ENCODE measurements around the gene MMP10.

Gene MMP10

DNA sequence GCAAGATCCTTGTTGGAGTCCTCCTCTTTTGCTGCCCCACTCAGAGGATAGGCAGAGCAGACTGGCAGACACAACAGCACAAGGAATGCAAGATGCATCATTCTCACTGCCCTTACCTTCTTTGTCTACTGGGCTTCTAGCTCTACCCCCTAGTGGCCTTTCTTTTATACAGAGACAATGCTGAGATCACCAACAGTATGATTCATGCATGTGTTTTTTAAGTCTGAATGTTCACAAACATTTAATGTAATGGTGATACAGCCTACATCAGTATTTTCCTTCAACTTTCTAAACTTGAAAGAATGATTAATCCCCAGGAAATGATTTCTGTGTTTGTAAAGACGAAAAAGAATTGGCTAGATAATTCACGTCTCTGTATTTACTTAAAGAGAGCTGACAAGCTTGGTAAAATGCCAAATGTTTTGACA is at the start of gene MMP10:
TSS of gene MMP10 (minus strand) at position 138 of the 428 bp plus-strand sequence. CDS start at position 101, 37 bp downstream.
- peak; percentile 61 for DNase-seq (ENCODE audit: low read depth, low spot score)

DNA sequence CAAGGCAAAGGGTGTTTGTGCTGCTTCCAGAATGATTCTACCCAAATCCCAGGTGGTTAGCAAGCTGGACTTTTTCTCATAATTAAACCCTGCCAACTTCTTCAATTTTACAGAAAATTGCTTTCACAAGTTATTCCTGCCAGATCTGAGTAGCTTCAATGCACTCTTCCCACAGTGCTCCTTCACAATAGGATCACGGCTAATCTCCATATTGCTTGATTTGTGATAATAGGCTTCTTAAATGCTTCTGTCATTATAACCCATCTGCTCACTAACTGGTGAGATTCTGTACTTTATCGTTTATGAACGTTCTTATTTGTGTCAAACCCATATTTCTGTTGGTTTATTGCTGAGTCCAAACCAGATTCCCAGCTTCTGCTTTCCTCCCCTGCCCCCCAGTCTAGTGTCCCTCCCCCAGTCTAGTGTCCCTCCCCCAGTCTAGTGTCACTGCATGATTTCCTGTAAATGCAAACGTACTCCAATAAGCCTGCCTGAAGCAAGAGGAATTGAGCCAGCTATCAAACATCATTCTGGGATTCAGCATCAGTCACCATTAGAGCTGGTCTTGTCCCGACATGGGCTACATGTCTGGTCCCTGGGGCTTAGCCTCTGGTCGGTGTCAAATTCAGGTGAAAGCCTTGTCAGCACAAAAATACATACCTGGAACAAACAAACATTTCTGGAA is 49.0 kb upstream of the MMP10 start:
- no peak for DNase-seq (ENCODE audit: low read depth, low spot score)

DNA sequence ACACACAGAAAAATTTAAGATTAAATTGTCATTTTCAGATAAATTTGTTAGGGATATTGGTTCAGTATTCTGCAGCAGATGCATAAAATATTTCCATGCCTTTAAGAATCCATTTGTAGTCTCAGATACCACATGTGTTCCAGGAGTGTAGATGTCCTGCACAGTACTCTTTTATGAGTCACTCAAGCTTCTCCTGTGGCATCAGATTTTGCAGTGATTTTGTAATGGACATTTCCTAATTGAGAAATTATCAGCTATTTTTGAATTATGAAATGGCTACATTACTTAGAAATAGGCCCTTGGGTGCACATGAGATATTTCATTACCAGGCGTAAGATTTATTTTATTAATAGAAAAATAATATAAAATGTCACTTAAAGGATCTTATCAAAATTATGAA is 44.1 kb upstream of the MMP10 start:
- DNase-seq (ENCODE audit: low read depth, low spot score): no peak

DNA sequence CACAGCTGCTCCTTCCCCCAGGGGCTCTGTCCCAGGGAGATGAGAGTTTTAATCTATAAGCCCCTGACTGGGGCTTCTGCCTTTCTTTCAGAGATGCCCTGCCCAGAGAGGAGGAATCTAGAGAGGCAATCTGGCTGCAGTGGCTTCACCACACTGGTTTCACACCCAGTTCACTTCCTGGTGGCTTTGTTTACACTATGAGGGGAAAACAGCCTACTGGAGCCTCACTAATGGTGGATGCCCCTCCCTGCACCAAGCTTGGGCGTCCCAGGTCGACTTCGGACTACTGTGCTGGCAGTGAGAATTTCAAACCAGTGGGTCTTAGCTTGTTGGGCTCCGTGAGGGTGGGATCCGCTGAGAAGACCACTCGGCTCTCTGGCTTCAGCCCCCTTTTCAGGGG is 39.1 kb upstream of the MMP10 start:
- DNase-seq (ENCODE audit: low read depth, low spot score): no peak

DNA sequence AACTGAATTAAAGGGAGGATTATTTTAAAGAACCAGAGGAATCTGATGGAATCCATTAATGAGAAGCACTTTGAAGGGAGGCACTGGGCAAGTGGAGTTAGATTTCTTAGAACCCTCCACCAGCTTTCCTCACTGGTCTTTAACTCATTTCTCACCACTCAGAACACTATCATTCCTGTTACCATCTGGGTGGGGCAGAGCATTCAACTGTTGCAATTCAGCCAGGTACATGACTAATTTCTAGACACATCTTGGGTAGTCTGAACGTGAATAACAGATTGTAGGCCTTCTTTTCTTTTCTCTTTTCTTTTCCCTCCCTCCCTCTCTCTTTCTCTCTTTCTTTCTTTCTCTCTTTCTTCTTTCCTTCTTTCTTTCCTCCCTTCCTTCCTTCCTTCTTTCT is 33.1 kb upstream of the MMP10 start:
- DNase-seq (ENCODE audit: low read depth, low spot score): no peak

DNA sequence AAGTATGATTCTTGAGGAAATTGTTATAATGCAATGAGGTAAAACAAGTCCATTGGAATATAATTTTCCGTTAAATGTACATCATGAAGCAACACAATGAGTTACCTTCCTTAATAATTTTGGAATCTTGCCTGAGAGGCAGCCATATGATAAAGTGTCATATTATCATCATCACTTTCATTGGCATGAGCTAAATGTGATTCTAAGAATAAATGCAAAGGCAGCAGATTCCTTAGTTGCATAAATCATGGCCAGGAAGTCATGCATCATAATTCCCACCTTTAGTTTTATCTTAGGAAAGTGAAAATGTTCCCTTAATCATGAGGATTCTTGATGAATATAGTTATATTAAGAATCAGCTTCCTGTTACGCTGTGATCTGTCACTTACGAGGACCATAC is 31.8 kb upstream of the MMP10 start:
- DNase-seq (ENCODE audit: low read depth, low spot score): no peak

DNA sequence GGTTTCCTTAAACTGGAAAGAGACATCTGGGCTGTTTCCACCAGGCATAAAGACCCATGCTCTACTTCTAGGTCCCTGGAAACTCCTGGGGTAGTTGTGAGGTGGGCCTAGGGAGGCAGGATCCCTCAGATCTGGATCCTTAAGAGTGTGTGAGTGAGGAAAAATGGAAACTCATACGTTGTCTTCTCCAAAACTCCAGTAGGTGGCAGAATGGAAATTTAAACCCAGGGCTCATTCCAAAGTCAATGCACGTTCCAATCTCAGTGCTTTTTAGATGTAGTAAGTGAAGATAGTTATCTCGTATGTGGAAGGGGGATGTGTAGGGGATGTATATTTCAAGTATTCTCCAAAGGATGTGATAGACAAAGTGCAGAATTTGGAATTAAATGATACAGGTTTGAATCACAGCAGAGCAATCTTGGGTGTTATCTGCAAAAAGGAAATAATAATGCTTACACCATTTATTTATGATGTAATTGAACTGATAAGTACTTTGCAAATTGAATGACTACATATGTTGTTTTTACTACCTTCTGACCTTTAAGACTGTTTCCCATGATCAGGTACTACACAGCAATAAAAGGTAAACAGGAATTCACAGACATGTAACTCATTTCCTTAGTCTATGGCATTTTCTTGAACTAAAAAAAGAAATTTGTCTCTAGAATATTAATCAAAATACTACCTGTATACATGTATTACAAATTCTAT is 30.7 kb upstream of the MMP10 start:
- no peak for DNase-seq (ENCODE audit: low read depth, low spot score)

DNA sequence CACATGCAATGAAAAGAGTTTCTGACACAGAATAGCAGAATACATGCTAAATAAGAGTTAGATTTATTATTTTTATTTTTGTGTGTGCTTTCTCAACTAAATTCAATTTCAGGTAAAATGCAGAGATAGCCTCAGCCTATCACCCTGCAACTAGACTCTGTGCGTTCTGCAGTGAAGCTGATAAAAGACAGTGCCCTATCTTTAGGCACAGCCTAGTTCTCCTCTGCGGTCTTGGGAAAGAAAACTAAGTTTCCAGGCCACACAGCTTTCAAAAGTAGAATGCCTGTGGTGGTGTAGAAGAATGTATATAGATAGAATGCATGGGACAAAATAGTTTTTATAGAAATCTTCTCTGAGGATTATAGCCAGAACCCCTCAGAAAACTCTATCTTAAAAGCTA is 29.5 kb upstream of the MMP10 start:
- no peak for DNase-seq (ENCODE audit: low read depth, low spot score)

DNA sequence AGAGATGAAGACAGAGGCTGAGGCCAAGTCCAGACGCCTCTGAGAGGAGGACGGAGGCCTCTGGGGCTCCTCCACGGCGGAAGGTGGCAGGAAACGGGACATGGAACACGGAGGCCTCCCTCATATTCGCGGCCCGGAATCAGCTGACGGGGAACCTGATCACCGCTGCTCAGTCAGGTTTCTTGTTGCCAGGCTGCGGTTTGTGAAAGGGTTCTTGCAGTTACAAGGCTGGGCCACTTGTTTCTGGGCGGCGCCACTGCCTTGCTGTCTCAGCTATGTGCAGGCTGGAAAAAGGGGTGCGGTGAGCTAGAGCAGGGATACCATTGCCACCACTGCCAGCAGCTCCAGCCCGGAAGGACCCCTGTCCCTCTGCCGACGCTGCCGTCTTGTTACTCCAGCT is 27.5 kb upstream of the MMP10 start:
- DNase-seq (ENCODE audit: low read depth, low spot score): peak; percentile 81

DNA sequence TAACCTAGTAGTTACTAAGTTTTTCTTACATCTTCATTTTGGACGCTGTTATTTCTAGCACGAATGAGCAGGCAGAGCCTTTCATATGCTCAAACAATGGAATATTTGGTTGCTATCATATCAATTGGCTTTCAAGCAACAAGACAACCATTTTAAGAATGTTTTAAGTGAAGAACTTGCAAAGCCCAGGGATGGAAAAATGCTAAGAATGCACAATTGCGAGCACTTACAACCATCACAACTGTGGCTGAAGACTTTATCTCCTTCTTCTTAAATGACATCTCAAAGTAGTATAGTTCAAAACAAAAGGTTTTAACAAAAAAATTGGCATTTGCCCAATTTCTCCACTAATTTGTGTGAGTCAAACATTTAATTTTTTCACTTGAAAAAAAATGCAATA is 25.9 kb upstream of the MMP10 start:
- no peak for DNase-seq (ENCODE audit: low read depth, low spot score)

DNA sequence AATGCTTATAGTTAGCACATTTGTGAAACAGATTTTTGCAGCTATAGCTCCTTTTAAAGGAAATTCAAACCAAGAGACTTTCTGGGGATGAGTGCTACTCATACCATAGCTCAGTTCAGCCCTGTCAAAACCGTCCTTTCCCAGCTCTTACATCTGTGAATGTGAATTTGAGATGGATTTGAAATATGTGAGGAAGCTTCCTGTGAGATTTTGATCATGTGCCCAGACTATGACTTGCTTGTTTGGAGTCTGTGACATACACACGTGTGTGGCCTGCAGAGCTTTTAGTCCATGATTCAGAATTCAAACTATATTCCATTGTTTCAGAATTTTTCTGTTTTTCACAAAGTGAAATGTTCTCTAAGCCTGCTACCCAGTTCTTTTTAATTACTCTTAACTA is 21.9 kb upstream of the MMP10 start:
- DNase-seq (ENCODE audit: low read depth, low spot score): no peak

DNA sequence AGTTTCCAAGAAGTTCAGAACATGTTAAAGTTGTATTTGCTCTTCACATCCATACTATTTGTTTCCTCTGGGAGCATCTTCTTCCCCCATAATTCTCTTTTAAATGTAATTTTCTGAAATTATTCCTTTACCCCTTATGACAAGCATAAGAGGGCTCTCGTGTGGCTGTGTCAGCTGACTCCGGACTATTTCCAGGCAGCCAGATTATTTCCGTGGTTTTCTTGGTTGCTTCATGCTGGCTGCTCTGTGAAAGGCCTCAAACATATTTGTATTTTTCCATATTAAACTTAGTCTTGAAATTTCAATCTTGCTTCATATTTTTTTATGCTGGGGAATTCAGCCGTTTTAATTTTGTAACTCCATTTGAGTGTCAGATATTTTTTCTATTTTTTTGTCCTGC is 20.3 kb upstream of the MMP10 start:
- no peak for DNase-seq (ENCODE audit: low read depth, low spot score)

DNA sequence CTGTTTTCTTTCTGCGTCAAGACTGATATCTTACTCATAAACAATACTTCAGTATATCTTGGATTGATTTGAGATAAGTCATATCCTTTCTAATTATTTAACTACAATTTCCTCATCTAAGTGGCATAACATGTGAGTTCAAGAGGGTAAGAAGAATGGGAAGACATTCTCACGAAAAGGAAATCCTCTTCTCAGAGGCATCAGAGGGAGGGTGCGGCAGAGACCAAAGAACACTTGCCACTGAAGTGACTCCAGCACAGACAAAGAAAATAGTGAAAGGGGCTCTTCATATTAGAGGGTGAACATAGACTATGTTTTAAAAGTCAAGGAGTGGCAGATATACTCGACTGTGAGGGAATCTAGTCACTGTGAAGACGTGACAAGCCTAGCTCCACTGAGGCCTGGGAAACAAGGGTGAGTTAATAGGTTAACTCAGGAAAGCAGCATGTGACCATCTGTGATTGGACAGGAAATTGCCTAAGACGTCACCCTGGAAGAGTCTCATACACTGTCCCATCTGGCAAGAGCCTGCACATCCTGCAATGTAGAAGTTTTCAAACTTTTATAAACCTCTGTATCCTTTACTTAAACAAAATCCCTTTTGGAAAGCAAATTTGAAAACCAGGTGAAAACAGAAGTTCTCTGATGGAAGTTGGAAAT is 19.4 kb upstream of the MMP10 start:
- DNase-seq (ENCODE audit: low read depth, low spot score): no peak

DNA sequence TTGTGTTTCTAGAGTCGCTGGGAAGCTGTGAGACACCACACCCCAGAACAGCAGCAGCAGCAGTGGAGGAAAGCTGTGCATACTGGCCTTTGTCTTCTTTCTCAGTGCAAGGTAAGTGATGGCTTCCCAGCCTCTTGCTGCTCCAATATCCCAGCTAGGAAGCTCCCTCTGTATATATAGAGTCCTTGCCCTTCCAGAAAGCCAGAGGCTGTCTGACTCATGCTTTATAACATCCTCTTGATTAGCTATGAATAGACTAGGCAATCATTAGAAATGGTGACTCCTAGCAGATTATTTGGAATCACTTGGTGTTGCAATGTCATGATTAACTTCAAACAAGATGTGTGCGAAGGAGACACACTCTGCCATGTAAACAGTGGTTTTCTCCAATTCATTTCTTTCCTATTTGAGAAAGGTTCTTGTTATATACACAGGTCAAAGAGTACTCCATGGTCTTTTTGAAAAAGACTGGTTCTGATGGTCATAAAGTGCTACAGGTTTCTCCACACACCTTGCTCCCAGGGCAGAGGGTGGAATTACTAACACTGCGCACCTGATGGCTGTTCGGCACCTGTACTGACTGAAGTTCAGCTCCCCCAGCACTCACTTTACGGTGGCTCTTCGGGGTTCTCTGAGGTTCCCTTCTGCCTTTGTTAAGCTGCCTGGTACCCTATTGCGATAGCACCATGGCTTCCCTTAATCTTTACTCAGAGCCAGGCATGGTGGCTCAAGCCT is 17.8 kb upstream of the MMP10 start, which contains the start of gene MMP1:
TSS of gene MMP1 (minus strand) at position 149 of the 735 bp plus-strand sequence. CDS start at position 81, 68 bp downstream.
- no peak for DNase-seq (ENCODE audit: low read depth, low spot score)

DNA sequence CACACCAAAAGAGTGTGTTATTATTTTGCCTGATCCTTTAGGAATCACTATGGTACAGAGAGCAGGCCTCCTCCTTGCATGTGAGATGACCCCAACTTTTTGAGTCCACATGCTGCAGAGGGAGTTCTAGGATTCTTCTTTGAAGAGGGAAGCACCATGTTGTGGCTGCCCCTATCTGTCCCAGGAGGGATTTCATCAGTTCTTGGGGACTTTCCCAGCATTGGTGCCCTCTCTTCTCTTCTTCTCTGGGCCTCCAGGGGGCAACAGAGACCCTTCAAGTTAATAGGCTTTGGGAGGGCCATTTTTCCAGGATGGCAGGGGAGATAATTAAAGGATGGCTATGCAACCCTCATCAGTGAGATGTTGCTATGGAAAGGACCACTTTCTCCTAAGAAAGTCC is 14.0 kb upstream of the MMP10 start:
- peak; percentile 64 for DNase-seq (ENCODE audit: low read depth, low spot score)

DNA sequence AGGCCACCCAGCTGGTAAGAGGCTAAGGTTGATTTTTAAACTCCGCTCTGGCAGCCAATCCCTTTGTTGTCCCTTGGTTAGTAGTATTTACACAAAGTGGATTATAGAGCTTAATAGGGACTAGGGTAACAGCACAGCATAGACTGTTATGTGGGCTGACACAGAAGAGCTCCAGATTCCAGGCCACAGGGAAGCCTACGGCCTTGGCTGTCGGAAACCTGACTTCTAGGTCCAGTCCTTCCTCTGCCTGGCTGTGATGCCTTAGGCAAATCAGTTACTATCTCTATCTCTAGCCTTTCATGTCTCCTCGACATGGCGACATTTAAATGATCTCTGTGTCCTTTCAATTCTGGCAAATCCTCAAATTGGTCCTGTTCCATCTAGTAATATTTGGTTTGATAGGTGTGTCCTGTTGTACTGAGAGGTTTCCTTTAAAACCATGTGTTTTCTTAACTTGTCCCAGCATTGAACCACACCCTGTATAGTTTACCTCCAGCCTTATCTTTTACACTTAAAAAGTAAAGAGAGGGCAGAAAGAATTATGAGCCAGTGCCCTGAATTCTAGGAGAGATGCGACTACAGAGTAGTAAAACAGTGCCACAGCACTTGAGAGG is 13.4 kb upstream of the MMP10 start:
- no peak for DNase-seq (ENCODE audit: low read depth, low spot score)

DNA sequence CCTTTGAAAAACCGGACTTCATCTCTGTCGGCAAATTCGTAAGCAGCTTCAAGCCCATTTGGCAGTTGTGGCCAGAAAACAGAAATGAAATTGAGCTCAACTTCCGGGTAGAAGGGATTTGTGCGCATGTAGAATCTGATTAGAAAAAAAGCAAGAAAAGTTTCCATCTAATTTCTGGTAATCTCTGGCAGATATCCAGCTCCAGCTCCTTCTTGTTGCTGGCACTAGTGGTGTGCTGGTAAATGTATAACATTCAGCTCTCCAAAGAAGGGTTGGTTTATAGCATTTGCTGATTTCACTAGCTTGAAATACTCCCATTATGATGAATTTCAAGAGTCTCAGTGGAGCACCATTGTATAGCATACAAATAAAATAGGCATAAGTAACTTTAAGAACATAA is 12.2 kb upstream of the MMP10 start:
- DNase-seq (ENCODE audit: low read depth, low spot score): no peak

DNA sequence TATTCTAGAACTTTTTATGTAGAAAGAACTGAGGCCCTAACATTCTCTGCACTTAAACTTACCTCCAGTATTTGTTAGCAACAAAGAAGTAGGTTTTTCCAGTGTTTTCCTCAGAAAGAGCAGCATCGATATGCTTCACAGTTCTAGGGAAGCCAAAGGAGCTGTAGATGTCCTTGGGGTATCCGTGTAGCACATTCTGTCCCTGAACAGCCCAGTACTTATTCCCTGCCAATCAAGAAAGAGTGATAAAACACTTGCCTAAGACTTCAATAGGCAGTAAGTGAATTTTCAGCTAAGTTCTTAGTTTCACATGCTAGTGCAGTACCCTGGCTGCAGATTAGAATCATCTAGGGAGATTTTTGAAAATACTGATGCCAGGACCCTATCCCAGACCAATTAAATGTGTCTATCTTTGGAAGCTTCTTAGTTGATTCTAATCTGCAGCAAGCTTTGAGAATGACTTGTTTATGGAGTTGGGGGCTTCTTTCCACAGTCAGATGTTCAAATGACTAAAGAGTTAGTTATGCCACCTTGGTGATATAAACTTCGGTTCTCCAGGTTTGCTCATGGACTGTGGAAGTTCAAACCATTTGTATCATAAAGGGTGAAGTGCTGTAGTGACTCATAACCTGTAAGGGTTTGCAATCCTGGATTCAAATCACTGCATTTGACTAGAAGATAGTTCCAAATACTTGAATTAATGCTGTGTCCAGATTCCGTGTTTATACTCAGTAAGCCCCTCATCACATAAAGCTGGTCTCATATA is 11.0 kb upstream of the MMP10 start:
- DNase-seq (ENCODE audit: low read depth, low spot score): no peak

DNA sequence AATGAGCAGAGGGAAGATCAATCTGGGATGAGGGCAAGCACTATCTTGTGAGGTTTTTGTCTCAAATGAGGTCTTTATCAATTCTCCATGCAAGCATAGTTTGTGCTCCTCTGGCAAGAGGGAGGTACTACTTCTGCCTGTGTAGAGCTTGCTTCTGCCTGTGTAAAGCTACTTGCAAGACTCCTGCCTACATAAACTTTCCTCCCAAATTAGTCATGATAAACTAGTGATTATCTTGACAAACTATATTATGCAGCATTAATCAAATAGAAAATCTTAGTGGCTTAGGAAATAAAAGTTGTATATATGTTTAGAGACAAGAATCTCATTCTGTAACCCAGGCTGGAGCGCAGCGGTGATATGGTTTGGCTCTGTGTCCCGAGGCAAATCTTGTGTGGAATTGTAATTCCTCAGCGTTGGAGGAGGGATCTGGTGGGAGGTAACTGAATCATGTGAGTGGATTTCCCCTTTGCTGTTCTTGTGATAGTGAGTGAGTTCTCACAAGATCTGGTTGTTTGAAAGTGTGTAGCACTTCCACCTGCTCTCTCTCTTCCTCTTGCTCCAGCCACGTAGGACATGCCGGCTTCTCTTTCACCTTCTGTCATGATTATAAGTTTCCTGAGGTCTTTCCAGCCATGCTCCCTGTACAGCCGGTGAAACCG is 8.0 kb upstream of the MMP10 start:
- no peak for DNase-seq (ENCODE audit: low read depth, low spot score)

DNA sequence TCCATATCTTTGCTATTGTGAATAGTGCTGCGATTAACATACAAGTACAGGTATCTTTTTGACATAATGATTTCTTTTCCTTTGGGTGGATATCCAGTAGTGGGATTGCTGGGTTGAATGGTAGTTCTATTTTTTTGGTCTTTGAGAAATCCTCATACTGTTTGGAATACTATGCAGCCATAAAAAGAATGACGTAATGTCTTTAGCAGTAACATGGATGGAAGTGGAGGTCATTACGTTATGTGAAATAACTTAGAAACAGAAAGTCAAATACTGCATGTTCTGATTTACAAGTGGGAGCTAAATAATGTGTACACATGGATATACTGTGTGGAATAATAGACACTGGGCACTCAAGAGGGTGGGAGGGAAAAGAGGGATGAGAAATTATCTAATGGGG is 4.0 kb upstream of the MMP10 start:
- no peak for DNase-seq (ENCODE audit: low read depth, low spot score)

Data from iPS DF 19.7 (cell line).